MM.1S (cell line): Measurements from ENCODE around the gene FBXL17.

Experiments used
- DNase-seq: peaks from one replicate; pipeline ENCODE4 v3.0.0-alpha.2; 2015
- H2AFZ ChIP-seq: fragments of 300-600 bp; sonication (generic); 2 replicates; pipeline ENCODE4 v1.6.0; 2016; ENCODE audit warnings: antibody characterized with exemption, low read length
- H3F3A ChIP-seq: fragments of 300-600 bp; sonication (generic); 2 replicates; pipeline ENCODE4 v1.6.1; 2016; ENCODE audit warnings: mild to moderate bottlenecking, antibody characterized with exemption, low read length, moderate library complexity, mixed read lengths; ENCODE audit not compliant: insufficient read depth
- H3K27ac ChIP-seq: fragments of 300-600 bp; sonication (generic); 2 replicates; pipeline ENCODE4 v1.5.1; 2016; ENCODE audit warnings: mild to moderate bottlenecking, low read length
- H3K27me3 ChIP-seq: fragments of 300-600 bp; sonication (generic); replicated peaks from 2 replicates; pipeline ENCODE4 v1.6.0; 2016; ENCODE audit warnings: low read length; ENCODE audit not compliant: insufficient read depth
- H3K36me3 ChIP-seq: fragments of 300-600 bp; sonication (generic); replicated peaks from 2 replicates; pipeline ENCODE4 v1.6.1; 2016; ENCODE audit warnings: mild to moderate bottlenecking, low read length, mixed read lengths; ENCODE audit not compliant: insufficient read depth
- H3K4me1 ChIP-seq: fragments of 300-600 bp; sonication (generic); 2 replicates; pipeline ENCODE4 v1.6.1; 2016; ENCODE audit warnings: low read length, mixed read lengths
- H3K4me2 ChIP-seq: fragments of 300-600 bp; sonication (generic); 2 replicates; pipeline ENCODE4 v1.6.0; 2016; ENCODE audit warnings: low read depth, low read length
- H3K4me3 ChIP-seq: fragments of 300-600 bp; sonication (generic); 2 replicates; pipeline ENCODE4 v1.5.1; 2016; ENCODE audit warnings: low read length, mixed read lengths
- H3K79me2 ChIP-seq: fragments of 300-600 bp; sonication (generic); 2 replicates; pipeline ENCODE4 v1.6.1; 2016; ENCODE audit warnings: mixed run types, low read length, mixed read lengths
- H3K9ac ChIP-seq: fragments of 300-600 bp; sonication (generic); 2 replicates; pipeline ENCODE4 v1.6.1; 2016; ENCODE audit warnings: low read length, mixed read lengths
- H3K9me2 ChIP-seq: fragments of 300-600 bp; sonication (generic); replicated peaks from 2 replicates; pipeline ENCODE4 v1.6.1; 2016; ENCODE audit warnings: mild to moderate bottlenecking, low read length, mixed read lengths; ENCODE audit not compliant: insufficient read depth
- H3K9me3 ChIP-seq: fragments of 300-600 bp; sonication (generic); replicated peaks from 2 replicates; pipeline ENCODE4 v1.6.1; 2016; ENCODE audit warnings: mild to moderate bottlenecking, low read length, mixed read lengths; ENCODE audit not compliant: insufficient read depth
- H4K20me1 ChIP-seq: fragments of 300-600 bp; sonication (generic); 2 replicates; pipeline ENCODE4 v1.6.1; 2016; ENCODE audit warnings: mild to moderate bottlenecking, low read length, moderate library complexity, mixed read lengths; ENCODE audit not compliant: insufficient read depth
- CTCF ChIP-seq: fragments of 300-600 bp; sonication (generic); IDR thresholded peaks from 2 replicates; pipeline ENCODE4 v1.5.1; 2016; ENCODE audit warnings: antibody characterized with exemption, low read length, mixed read lengths
- EZH2 ChIP-seq: fragments of 300-600 bp; sonication (generic); optimal IDR thresholded peaks from 2 replicates; pipeline ENCODE3; 2017; ENCODE audit warnings: low read depth, mild to moderate bottlenecking, antibody characterized with exemption, low read length, mixed read lengths
- EZH2phosphoT487 ChIP-seq: fragments of 300-600 bp; sonication (generic); IDR thresholded peaks from 2 replicates; pipeline ENCODE4 v1.6.1; 2018; ENCODE audit warnings: antibody characterized with exemption, low read length

FBXL17 gene

GRCh38 chr5:107840161-107840560 is 541.7 kb downstream of the FBXL17 start:
- Histone ChIP-seq H3F3A (no peaks in the 10 kb centered on the region), H2AFZ (no peak overlapping the region)

GRCh38 chr5:107835096-107835495 is 546.8 kb downstream of the FBXL17 start:
- Histone ChIP-seq H2AFZ (no peak overlapping the region), H3K9me2 (no peaks in the 10 kb centered on the region), H3K9me3 (no peaks in the 10 kb centered on the region), H3K36me3 (no peaks in the 10 kb centered on the region), H3K27ac (no peak overlapping the region), H3F3A (no peaks in the 10 kb centered on the region), H4K20me1 (no peaks in the 10 kb centered on the region), H3K9ac (no peak overlapping the region), H3K4me1 (no peaks in the 10 kb centered on the region), H3K79me2 (no peaks in the 10 kb centered on the region), H3K4me3 (no peak overlapping the region), H3K27me3 (no peaks in the 10 kb centered on the region), H3K4me2 (no peak overlapping the region)
- TF ChIP-seq EZH2, result no peak
- TF ChIP-seq EZH2phosphoT487, result no peak
- TF ChIP-seq CTCF, result no peak
- DNase-seq, result no peak

More at GRCh38 chr5:107840161-107840560, 541.7 kb downstream of the FBXL17 start:
- Histone ChIP-seq H3K27ac (no peak overlapping the region), H3K9me3 (no peaks in the 10 kb centered on the region), H3K79me2 (no peaks in the 10 kb centered on the region), H3K4me3 (no peak overlapping the region), H3K4me2 (no peak overlapping the region), H3K27me3 (no peaks in the 10 kb centered on the region), H3K9ac (no peak overlapping the region), H3K4me1 (no peaks in the 10 kb centered on the region), H3K36me3 (no peaks in the 10 kb centered on the region), H3K9me2 (no peaks in the 10 kb centered on the region), H4K20me1 (no peaks in the 10 kb centered on the region)
- TF ChIP-seq EZH2phosphoT487 (no peak), CTCF (no peak), EZH2 (no peak)
- no peak for DNase-seq

GRCh38 chr5:107832746-107833145 is 549.2 kb downstream of the FBXL17 start:
- no peak overlapping the region for H3K9ac ChIP-seq
- TF ChIP-seq EZH2phosphoT487 (no peak), CTCF (no peak)

More at GRCh38 chr5:107832746-107833145, 549.2 kb downstream of the FBXL17 start:
- Histone ChIP-seq H3K27me3 (no peaks in the 10 kb centered on the region), H3K36me3 (no peaks in the 10 kb centered on the region), H4K20me1 (no peaks in the 10 kb centered on the region), H3K4me3 (no peak overlapping the region), H3F3A (no peaks in the 10 kb centered on the region), H3K4me2 (no peak overlapping the region), H3K79me2 (no peaks in the 10 kb centered on the region), H2AFZ (no peak overlapping the region), H3K9me2 (no peaks in the 10 kb centered on the region), H3K9me3 (no peaks in the 10 kb centered on the region), H3K4me1 (no peaks in the 10 kb centered on the region), H3K27ac (no peak overlapping the region)
- DNase-seq, result no peak
